NCI-H446 treated with DMSO at 0.1 percent for 48 hours (cell line): ENCODE measurements around the gene AIP.
A peak's percentile ranks its signal among the peaks of the same experiment; 100 is the strongest.
"Not testable (repeated sequence)": the region's sequence is repeated elsewhere in the genome, so short reads cannot be mapped to it uniquely, and the experiment has no call there.

Experiments used
- DNase-seq: peaks from one replicate; lab custom pipeline; 2025; lab: John Stamatoyannopoulos, UW

The AIP gene

GRCh38 chr11:67507242-67507863 lies 24.5 kb downstream of the AIP start:
- DNase-seq, result no peak

- DNase-seq, result peak; percentile 99
Observed at GRCh38 chr11:67507864-67508485, 25.1 kb downstream of the AIP start, which contains the start of gene CDK2AP2. CDK2AP2 (minus strand) TSS chr11:67508162; CDS start chr11:67508082, 80 bp downstream.

DNA sequence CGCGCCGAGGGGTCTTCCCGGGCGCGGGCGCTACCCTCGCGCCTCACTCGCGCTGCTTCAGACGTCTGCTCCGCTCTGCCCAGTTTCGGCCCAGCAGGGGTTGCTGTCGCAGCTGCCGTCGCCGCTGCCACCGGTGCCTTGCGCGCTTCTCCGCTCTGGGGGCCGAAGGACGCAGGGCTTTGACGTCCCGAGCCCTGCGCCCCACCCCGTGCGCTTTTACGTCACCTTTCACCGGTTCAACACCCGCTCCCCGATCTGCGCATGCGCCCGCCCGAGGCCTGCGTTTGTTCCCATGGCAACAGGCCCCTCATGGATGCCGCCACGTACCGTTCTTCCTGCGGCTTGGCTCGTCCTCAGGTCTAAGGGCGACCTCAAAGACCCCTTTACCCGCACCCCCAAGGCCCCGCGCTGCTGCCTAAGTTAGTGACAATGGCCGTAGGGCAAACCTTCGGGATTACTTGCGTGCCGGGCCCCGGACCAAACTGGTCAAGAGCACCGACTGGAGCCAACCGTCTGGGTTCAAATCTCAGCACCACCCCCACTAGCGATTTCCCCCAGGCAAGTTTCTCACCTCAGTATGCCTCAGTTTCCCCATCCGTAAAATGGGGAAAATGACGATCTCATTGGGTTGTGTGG lies 25.8 kb downstream of the AIP start:
- peak; percentile 90 for DNase-seq

DNA sequence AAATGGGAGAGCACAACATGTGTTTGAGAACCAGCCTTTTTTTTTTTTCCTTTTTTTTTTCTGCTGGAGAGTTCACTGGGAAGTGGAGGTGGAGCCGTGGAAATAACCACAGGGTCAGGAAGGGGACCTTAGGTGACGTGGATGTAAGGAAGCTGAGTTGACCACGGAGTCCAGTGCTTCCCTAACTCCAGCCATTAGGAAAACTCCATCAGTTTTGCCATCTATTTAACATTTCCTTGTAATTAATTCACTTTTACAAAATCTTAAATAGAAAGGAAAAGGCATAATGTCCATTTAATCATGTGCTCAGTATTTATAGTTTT lies 27.2 kb downstream of the AIP start:
- no peak for DNase-seq

- DNase-seq, result not testable (repeated sequence)
Observed at GRCh38 chr11:67511558-67511957, 28.7 kb downstream of the AIP start.

DNA sequence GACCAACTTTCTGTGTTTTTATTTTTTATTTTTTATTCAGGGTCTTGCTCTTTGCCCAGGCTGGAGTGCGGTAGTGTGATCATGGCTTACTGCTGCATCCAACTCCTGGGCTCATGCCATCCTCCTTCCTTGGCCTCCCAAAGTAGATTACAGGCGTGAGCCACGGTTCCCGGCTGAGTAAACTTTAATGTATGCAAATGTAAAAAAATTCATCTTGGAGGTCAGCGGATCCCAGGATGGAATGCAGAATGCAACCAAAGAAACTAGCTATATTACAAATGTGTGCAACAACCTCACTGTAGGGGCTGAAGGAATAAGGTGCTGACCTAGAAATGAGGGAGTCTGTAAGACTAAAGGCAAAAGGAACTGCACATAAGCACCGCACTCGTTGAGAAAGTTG lies 31.3 kb downstream of the AIP start:
- no peak for DNase-seq

DNA sequence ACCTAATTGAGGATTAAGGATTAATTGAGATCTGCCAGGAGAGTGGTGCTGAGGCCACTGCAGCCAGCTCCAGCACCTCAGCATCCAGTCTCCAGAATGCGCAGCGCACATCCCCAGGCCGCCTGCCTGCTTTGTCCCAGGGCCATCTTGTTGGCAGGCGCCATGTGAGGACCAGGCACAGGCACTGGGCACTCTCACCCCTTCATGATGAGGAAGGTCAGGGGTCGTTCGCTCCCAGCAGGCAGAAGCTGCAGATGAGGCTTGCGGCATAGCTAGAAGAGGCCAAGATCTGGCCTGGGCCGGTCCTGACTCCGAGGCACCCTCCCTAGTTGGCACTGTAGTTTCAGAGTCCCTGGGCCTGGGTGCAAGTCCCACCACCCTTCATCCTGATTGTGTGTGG lies 34.0 kb downstream of the AIP start:
- no peak for DNase-seq

GRCh38 chr11:67517784-67518552 lies 35.1 kb downstream of the AIP start:
- DNase-seq, result no peak

DNA sequence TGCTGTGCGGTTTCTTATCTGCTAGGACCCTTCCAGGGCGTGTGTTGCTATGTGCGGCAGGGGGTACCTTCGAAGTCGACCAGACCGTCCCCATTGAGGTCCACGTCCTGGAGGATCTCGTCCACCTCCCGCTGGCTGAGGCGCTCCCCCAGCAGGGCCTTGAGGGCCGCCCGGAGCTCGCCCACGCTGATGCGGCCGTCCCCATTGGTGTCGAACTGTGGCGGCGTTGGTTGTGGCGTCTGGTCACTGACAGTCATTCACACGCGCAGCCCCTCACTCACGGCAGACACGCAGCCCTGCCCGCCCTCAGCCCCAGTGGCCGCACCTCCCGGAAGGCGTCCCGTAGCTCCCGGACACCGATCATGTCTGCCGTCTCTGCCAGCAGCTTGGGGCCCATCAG lies 36.9 kb downstream of the AIP start:
- no peak for DNase-seq

GRCh38 chr11:67520856-67521824 lies 38.3 kb downstream of the AIP start:
- no peak for DNase-seq

- no peak for DNase-seq
Observed at GRCh38 chr11:67521924-67522323, 39.1 kb downstream of the AIP start.

- DNase-seq, result no peak
Observed at GRCh38 chr11:67522338-67522737, 39.5 kb downstream of the AIP start.

- DNase-seq, result no peak
Observed at GRCh38 chr11:67522844-67523555, 40.2 kb downstream of the AIP start, which contains the start of gene CABP2. CABP2 (minus strand) TSS chr11:67523446; CDS start chr11:67523326, 120 bp downstream.

DNA sequence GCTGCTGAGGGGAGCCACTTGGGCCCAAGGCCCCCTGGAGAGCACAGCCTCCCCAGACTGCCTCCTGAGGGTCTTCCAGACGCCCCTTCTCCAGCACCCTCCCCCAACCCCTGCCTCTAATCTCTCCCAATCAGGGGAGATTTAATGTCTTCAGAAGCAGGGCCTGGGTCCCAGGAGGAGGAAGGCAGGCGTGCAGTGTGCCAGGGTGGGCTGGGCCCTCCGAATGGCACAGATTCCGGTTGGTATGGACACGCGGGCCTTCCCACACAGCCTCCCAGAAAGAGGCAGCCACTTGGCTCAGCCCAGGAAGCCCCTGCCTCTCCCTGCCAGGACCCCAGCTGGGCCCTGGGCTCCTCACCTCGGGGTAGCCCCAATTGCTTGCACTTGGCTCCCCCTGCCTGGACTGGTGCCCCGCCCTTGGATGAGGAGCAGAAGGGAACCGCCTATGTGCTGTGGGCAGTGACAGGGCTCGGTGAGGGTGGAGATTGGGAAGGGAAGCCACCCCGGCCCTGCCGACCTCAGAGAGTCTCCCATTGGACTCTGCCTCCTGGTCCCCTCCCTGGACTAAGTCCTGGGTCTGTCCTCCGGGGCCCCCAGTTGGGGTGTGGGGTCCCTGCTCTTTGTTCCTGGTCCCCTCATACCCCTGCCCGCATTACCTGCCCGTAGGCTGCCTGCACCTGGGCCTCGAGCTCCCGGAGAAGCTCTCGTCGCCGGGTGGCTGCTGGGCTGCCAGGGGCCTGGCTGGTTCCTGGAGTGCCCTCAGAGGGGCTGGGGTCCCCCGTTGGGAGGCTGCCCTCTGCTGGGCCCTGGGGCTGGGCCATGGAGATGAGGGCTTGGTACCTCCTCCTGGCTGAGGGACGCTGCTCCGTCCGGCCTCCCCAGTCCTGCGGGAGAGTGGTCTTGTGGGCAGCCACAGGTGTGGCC lies 41.0 kb downstream of the AIP start:
- no peak for DNase-seq

DNA sequence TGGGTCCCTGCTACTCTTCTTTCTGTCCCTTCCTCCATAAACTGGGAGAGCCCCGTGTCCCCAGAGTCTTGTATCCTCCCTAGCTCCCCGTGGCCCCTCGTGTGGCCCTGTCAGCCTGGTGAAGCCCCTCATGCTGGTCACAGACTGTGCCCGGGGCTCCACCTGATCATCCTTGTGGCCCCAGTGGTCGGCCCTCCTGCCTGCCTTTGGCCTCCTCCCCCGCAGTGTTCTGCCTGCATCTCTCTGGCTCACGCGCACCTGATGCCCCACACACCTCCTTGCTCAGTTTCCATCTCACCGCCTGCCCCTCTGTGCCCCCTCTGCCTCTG lies 41.6 kb downstream of the AIP start:
- DNase-seq, result no peak

- no peak for DNase-seq
Observed at GRCh38 chr11:67525275-67525976, 42.6 kb downstream of the AIP start.

GRCh38 chr11:67528376-67528775 lies 45.5 kb downstream of the AIP start:
- DNase-seq, result no peak

- DNase-seq, result no peak
Observed at GRCh38 chr11:67530282-67530592, 47.4 kb downstream of the AIP start.

GRCh38 chr11:67532889-67533288 lies 50.1 kb downstream of the AIP start:
- DNase-seq, result no peak
